HL-60/S4 (cell line): Measurements from ENCODE around the gene MYO9B.
"Not testable (repeated sequence)": the region's sequence is repeated elsewhere in the genome, so short reads cannot be mapped to it uniquely, and the experiment has no call there.

Source experiments
- in situ Hi-C: fragments of 300-500 bp; cut with MboI; formaldehyde crosslinking; loops from 2 replicates; pipeline ENCODE4 v1.14.3; 2022; ENCODE audit warnings: low sequenced_read_pairs

MYO9B gene

DNA sequence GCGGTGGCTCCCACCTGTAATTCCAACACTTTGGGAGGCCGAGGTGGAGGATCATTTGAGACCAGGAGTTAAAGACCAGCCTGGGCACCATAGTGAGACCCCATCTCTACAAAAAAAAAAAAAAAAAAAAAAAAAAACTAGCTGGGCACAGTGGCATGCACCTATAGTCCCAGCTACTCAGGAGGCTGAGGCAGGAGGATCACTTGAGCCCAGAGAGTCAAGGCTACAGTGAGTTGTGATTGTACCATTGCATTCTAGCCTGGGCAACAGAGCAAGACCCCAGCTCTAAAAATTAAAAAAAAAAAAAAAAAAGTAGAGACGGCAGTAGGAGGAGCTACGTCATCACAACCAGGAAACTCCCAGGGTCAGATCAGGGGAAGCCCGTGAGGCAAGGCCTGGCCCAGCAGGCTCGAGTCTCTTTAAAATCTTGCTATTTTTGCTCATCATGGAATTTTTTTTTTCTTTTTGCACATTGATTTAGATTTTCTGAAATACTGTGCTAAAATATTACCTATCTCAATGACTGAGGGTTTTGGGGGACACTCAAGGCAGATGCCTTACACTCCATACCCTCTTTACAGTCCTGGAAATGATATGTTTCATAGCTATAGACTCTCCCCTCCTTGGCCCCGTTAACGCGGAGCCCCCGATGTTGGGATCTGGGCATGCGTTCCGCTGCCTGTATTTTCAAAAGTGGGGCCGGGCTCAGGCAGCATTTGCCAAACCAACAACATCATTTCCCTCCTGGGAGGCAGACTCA is 95.1 kb downstream of the MYO9B start:
- in situ Hi-C loops, result no loop called here

DNA sequence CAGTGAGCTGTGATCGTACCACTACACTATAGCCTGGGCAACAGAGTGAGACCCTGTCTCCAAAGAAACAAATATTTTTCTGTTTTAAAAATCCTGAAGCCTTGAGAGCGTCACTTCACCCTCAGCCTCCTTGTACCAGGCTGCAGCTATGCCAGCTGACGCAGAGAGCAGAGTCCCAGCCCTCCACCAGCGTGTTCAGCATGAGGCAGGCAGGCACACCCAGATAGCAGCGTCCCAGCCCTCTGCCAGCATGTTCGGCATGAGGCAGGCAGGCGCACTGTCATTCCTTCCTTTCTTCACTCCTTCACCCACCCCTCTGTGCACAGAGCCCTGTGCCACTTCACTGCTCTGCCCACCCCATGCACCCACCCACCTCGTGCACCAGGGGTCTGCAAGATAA is 96.3 kb downstream of the MYO9B start:
- in situ Hi-C loops, result no loop called here

DNA sequence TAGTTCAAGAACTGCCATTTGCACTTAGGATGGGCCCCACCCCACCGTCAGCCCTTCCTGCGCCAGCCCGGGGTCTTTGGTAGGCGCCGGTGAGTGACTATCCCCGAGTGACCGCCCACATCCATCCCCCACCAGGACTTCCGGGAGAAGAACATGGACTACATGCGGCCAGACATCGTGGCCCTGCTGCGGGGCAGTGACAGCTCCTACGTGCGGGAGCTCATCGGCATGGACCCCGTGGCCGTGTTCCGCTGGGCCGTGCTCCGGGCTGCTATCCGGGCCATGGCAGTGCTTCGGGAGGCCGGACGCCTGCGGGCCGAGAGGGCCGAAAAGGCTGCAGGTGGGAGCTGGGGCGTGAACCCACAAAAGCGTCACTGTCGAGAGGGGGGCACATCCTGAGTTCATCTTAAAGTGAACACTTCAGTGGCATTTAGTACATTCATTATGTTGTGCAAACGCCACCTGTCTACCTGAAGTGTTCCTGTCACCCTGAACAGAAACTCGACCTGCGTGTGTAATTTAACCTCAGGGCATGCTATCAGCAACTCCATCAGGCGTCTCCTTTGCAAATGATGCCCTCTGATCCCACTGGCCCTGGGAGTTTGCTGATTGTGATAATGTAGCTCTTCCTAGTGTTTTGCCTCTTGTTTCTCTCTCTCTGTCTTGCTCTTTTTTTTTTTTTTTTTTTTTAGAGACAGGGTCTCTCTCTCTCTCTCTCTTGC is 97.2 kb downstream of the MYO9B start:
- in situ Hi-C loops, result no loop called here

DNA sequence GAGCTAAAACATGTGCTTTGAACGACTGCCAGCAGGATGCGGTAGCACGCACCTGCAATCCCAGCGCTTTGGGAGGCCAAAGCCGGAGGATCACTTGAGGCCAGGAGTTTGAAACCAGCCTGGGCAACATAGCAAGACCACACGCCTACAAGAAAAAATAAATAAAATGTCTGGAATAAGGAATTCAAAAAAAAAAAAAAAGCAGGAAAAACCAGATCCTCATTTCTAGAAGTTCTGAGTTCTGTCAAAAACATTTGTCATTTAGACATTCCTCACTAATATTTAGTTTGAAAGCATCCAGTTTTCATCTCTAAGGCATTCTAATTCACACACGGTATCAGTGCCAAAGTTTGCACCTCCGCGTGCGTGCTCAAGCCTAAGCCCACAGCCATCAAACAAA is 102.7 kb downstream of the MYO9B start:
- in situ Hi-C loops, result no loop called here

DNA sequence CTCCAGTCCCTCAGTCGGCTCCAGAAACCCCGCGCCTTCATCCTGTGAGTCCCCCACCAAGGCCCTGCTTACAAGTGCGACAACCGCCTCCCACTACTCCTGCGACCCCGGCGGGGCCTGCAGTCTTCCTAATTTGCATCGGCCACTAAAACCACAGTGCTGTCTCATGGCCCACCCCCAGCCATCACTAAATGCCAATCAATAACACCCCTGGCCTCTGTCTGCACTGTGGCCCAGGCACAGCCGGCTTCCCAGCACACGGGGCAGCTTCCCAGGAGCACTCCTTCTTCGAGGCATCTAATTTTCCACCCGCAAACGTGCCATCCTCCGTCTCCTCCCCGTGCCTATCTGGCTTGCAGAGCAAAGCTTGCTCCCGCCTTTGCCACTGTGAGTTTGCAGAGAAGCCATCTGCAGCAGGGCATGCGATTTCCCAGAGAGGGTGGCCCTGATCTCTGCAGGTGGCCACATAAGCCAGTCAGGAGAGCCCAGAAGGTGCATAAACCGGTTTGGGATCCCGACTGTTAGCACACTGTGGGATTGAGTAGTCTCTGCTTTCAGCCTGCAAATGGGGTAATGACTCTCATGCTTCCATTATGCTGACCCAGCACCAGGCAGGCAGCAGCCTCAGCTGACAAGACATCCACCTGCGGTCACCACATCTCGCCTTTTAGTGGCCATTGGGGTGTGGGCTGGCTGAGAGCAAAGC is 105.6 kb downstream of the MYO9B start:
- in situ Hi-C loops, result no loop called here

DNA sequence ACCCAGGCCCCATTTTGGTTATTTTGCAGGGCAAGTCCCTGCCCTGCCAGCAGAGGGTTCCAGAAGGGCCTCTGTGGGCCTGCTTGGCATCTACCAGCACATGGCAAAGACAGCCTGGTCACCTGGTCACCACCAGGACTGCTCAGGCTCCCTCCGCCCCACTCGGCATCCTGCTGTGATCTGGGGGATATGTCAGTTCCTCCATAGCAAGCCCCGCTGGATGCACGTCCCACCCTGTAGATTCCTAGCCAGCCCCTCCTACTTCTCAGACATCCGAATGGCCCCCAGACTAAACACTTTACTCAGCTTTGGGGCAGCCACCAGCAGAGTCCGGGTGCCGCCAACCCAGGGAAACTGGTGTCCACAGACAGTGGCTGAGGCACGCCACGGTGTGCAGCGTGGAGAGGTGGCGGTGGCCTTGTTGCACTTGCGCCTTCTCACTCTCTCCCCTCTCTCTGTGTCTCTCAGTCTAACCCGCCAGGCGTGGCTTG is 107.7 kb downstream of the MYO9B start:
- in situ Hi-C loops, result no loop called here

DNA sequence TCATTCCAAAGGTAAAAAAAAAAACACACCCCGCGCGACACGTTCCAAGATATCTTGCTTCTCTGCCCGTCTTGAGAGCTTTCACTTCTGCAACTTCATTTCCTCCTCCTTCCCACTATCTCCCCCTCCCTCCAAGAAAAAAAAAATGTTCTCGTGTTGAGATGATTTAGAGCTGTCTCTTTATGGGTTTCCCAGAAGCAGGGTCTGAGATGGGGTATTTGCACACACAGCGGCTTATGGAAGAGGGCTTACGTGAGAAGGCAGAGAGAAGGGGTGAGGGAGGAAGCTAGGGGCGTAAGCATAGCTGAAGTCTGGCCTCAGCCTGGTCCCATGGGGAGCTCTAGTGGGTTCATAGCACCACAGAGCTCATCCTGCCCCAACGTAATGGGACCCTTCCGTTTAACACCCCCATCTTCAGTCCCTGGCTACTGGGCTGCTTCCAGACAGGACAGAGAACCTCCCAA is 108.3 kb downstream of the MYO9B start:
- in situ Hi-C loops, result no loop called here

DNA sequence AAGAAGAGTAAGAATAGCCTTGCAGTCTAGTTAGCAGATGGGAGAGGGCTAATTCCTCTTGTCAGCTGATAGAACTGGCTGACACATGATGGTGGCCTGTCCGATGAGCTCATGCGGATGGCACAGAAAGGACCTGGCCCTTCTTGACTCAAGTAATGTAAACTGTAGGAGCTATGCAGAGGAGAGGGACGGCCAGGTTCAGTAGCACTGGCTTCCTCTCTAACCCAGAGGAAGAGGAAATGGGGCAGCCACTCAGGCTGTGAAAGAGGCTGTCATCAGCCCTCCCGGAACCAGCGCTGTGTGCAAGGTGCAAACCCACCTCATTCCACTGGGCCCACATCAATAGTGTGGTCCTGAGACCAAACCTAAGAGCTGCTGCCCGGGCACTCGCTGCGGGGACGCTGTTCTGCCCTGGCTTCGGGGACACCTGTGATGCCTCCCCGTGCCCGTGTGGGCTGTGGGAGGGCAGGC is 108.8 kb downstream of the MYO9B start:
- in situ Hi-C loops, result no loop called here

DNA sequence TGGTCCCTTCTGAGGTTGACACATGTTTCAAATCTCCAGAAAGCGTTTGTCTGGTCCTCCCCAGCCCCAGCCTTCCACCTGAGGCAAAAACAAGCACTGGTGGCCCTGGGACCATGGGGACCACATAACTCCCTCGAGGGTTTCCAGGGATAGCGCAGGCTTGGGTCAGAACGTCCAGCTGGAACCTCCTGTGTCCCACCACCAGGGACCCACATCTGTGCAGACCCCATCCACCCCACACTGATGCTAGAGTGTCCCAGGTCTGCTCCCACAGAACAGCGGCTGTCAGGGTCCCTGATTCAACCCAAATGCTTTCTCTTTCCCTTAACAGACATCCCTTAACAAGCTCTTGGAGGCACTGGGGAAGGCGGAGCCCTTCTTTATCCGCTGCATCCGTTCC is 110.0 kb downstream of the MYO9B start:
- in situ Hi-C loops, result no loop called here

DNA sequence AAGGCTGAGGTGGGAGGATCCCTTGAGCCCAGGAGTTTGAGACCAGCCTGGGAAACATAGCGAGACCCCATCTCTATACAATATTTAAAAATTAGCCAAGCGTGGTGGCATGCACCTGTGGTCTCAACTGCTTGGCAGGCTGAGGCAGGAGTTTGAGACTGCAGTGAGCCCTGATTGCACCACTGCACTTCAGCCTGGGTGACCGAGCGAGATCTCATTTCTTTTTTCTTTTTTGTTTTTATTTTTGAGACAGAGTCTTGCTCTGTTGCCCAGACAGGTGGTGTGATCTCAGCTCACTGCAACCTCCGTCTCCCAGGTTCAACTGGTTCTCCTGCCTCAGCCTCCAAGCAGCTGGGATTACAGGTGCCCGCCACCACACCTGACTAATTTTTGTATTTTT is 116.2 kb downstream of the MYO9B start:
- in situ Hi-C loops, result not testable (repeated sequence)

DNA sequence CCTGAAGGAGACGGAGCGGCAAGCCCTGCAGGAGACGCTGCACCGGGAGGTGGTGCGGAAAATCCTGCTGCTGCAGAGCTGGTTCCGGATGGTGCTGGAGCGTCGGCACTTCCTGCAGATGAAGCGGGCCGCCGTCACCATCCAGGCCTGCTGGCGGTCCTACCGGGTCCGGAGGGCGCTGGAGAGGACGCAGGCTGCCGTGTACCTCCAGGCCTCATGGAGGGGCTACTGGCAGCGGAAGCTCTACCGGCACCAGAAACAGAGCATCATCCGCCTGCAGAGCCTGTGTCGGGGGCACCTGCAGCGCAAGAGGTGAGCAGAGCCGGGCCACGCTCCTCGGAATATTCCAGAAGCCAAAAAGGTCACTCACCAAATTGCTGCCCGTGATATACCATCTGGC is 117.2 kb downstream of the MYO9B start:
- in situ Hi-C loops, result no loop called here

DNA sequence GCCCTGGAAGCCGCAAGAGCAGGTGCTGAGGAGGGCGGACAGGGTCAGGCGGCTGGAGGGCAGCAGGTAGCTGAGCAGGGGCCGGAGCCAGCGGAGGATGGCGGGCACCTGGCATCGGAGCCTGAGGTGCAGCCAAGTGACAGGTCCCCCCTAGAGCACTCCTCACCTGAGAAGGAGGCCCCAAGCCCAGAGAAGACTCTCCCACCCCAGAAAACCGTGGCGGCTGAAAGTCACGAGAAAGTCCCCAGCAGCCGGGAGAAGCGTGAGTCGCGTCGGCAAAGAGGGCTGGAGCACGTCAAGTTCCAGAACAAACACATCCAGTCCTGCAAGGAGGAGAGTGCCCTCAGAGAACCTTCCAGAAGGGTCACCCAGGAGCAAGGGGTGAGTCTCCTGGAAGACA is 119.0 kb downstream of the MYO9B start:
- in situ Hi-C loops, result no loop called here

DNA sequence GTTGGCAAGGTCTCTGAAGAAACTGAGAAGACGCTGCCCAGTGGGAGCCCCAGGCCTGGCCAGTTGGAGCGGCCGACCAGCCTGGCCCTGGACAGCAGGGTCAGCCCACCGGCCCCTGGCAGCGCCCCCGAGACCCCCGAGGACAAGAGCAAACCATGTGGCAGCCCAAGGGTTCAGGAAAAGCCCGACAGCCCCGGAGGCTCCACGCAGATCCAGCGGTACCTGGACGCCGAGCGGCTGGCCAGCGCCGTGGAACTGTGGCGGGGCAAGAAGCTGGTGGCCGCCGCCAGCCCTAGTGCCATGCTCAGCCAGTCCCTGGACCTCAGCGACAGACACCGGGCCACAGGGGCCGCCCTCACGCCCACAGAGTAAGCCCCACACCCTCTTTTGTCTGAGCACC is 119.5 kb downstream of the MYO9B start:
- in situ Hi-C loops, result no loop called here

DNA sequence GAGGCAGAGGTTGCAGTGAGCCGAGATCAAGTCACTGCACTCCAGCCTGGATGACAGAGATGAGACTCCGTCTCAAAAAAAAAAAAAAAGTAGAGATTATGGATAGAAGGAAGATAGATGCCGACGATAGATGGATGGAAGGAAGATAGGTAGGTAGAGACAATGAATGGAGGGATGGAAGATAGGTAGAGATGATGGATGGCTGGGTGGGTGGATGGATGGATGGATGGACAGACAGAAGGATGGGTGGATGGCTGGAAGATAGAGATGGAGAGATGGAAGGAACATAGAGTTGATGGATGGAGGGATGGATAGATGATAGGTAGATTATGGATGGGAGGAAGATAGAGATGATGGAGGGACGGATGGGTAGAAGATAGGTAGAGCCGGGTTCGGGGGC is 121.0 kb downstream of the MYO9B start:
- in situ Hi-C loops, result no loop called here

DNA sequence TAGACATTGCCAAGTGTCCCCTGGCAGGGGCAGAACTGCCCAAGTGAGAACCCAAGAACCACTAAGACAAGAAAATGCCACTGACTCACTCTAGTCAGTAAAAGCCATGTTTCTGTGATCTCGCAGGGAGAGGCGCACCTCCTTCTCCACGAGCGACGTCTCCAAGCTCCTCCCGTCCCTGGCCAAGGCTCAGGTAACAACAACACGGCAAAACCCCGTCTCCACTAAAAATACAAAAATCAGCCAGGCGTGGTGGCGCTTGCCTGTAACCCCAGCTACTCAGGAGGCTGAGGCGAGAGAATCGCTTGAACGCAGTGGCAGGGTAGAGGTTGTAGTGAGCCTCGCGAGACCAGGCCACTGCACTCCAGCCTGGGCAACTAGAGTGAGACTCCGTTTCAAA is 122.1 kb downstream of the MYO9B start:
- in situ Hi-C loops, result no loop called here

DNA sequence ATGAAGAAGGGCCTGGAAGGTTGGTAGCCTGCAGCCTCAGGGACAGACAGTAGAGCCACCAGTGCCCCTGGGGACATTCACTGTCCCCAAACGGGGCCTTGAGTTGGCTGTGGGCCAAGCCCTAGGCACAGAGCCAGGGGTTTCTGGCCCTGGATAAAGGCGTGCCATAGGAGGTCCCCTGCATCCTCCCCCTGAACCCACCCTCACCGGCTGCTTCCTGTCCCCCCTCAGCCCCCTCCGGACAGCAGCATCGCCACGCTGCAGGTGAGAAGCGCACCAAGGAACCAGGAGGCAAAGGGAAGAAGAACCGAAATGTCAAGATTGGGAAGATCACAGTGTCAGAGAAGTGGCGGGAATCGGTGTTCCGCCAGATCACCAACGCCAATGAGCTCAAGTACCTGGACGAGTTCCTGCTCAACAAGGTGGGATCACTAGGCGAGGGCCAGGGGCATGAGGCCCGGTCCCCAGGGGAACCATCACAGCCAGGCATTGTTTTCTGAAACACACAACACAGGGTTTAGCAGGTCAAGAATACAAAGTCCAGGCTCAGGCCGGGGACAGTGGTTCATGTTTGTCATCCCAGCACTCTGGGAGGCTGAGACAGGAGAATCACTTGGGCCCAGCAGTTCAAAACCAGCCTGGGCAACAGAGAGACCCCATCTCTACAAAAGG is 125.0 kb downstream of the MYO9B start:
- in situ Hi-C loops, result no loop called here

DNA sequence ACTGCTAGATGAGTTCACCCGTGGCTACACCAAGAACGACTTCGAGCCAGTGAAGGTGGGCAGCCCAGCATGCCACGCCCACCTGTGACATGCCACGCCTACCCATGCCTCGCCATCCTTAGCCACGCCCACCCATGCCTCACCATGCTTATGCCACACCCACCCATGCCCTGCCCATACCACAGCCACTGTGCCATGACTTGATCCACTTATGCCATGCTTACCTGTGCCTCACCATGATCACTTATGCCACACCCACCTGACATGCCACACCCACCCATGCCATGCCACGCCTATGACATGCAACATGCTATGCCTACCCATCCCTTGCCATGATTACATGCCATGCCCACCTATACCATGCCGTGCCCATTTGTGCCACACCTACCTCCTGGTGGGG is 126.7 kb downstream of the MYO9B start:
- in situ Hi-C loops, result no loop called here

DNA sequence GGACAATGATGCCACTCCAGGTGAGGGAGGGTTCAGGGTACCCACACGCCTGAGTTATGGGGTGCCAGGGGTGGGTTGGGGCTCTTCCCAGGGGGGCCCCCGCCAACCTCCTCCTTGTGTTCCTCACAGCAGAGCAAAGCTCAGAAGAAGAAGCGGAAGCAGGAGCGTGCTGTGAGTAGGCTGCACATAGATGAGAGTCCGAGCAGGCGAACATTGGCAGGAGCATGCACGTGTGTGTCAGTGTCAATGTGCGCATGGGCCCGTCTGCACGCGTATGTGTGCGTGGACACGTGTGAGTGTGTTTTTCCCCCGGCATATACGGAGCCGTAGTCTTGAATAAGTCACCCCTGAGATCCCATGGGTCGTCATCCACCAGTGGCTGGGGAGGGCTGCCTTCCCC is 127.1 kb downstream of the MYO9B start:
- in situ Hi-C loops, result no loop called here

DNA sequence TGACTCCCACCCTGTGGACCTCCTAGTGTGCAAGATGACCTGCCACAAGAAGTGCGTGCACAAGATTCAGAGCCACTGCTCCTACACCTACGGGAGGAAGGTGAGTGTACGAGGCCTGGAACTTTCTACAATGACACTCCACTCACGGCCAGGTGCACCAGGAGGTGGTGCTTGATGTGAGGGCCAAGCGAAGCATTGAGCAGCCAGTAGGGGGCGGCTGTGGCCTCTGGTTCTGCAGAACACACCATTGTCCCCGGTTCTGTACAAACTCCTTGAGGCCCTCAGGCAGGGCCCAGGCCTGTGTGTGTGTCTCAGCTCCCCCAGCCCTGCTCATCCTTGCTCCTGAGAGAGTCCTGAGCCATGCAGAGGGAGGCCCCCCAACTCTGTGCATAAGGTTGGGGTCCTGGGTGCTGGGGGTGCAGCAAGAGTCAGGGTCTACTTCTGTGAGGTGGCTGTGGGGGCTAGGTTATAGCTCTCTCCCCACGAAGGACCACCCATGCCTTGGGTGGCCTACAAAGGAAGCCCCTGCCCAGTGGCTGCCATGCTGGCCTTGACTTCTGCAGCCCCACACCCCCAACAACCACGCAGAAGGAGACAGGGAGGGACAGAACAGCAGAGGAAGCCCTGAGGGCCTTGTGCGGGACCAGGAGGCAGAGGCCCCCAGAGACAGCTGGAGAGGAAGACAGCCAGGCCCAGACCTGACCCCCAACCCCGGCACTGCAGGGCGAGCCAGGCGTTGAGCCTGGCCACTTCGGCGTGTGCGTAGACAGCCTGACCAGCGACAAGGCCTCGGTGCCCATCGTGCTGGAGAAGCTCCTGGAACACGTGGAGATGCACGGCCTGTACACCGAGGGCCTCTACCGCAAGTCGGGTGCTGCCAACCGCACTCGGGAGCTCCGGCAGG is 129.9 kb downstream of the MYO9B start:
- in situ Hi-C loops, result no loop called here
